Hematopoietic multipotent progenitor cell treated with erythropoietin and hydrocortisone succinate and interleukin-3 and kit ligand, for 15 days (in vitro differentiated cells): ENCODE measurements around the gene PSEN2.
A peak's percentile ranks its signal among the peaks of the same experiment; 100 is the strongest.
"Not testable (repeated sequence)": the region's sequence is repeated elsewhere in the genome, so short reads cannot be mapped to it uniquely, and the experiment has no call there.

Experiments used
- DNase-seq: peaks from one replicate; pipeline ENCODE4 v3.0.0-alpha.2; 2015; ENCODE audit warnings: low spot score

The PSEN2 gene

GRCh38 chr1:226916497-226916896 is 46.1 kb downstream of the PSEN2 start:
- no peak for DNase-seq

GRCh38 chr1:226919587-226919986 is 49.2 kb downstream of the PSEN2 start:
- DNase-seq, result no peak

- DNase-seq, result no peak
Observed at GRCh38 chr1:226919995-226920394, 49.6 kb downstream of the PSEN2 start.

GRCh38 chr1:226920446-226920894 is 50.1 kb downstream of the PSEN2 start:
- no peak for DNase-seq

- no peak for DNase-seq
Observed at GRCh38 chr1:226921504-226921903, 51.1 kb downstream of the PSEN2 start.

GRCh38 chr1:226929260-226930111 is 59.1 kb downstream of the PSEN2 start:
- not testable (repeated sequence) for DNase-seq

GRCh38 chr1:226934483-226935237 is 64.2 kb downstream of the PSEN2 start:
- no peak for DNase-seq

GRCh38 chr1:226937940-226938725 is 67.7 kb downstream of the PSEN2 start:
- no peak for DNase-seq

- no peak for DNase-seq
Observed at GRCh38 chr1:226938903-226939437, 68.6 kb downstream of the PSEN2 start.

- peak; percentile 71 for DNase-seq
Observed at GRCh38 chr1:226939438-226940028, 69.1 kb downstream of the PSEN2 start.

- DNase-seq, result peak; percentile 99
Observed at GRCh38 chr1:226940029-226940805, 69.8 kb downstream of the PSEN2 start, which contains the start of gene COQ8A. Gene COQ8A (plus strand): TSS chr1:226940294. CDS start chr1:226961386, 21,092 bp downstream.

GRCh38 chr1:226940806-226941067 is 70.3 kb downstream of the PSEN2 start:
- no peak for DNase-seq

- DNase-seq, result no peak
Observed at GRCh38 chr1:226942392-226942791, 72.0 kb downstream of the PSEN2 start.

- DNase-seq, result no peak
Observed at GRCh38 chr1:226943156-226943555, 72.7 kb downstream of the PSEN2 start.

- no peak for DNase-seq
Observed at GRCh38 chr1:226943927-226944326, 73.5 kb downstream of the PSEN2 start.

- DNase-seq, result no peak
Observed at GRCh38 chr1:226945106-226945857, 74.9 kb downstream of the PSEN2 start.
